Upper lobe of right lung (tissue), 1 donor: ENCODE results near the gene MPPED1. TPM values are rescaled to one million over a fixed set of nuclear protein-coding genes. Genes with fewer than 3 reads are reported as not detected.

Experiments
- ATAC-seq: fragments of 200-7000 bp; cut with Tn5 transposase; one replicate; pipeline ENCODE4 v1.9.1; 2020; ENCODE audit warnings: mild to moderate bottlenecking, moderate library complexity
- DNase-seq: peaks from one replicate; pipeline ENCODE4 v3.0.0-alpha.2; 2020
- H3K27ac ChIP-seq: fragments of 200-600 bp; one replicate; pipeline ENCODE4 v1.8.0; 2022
- H3K27me3 ChIP-seq: fragments of 200-600 bp; one replicate; pipeline ENCODE4 v1.8.0; 2022; ENCODE audit warnings: mild to moderate bottlenecking
- H3K36me3 ChIP-seq: fragments of 200-600 bp; one replicate; pipeline ENCODE4 v1.8.0; 2022
- H3K4me1 ChIP-seq: fragments of 200-600 bp; one replicate; pipeline ENCODE4 v1.8.0; 2022
- H3K4me3 ChIP-seq: fragments of 200-600 bp; one replicate; pipeline ENCODE4 v1.8.0; 2022; ENCODE audit warnings: mild to moderate bottlenecking
- H3K9me3 ChIP-seq: fragments of 200-600 bp; one replicate; pipeline ENCODE4 v1.8.0; 2022
- intact Hi-C: fragments of 100-400 bp; cut with DNase I; formaldehyde crosslinking; loops from one replicate; pipeline ENCODE4 v1.11.0; 2022
- total RNA-seq: library from RNA; stranded (reverse); fragmentation: NEBNext Ultra II Directional; extraction: Animal tissue kit (Norgen Biotek cat#: 25700); gene quantifications from one replicate; pipeline ENCODE4 v1.2.1, GENCODE V29; 2021
- TF ChIP-seq, protein P1 (sequence below): fragments of 200-600 bp; IDR thresholded peaks from one replicate; pipeline ENCODE4 v1.8.0; 2022; ENCODE audit warnings: antibody characterized with exemption
- donor health status: DM: no; HTN: yes; CAD: no; lungs with severe emphysema.

Gene MPPED1
- total RNA-seq, 1 donor from 2014 or later: not detected

DNA sequence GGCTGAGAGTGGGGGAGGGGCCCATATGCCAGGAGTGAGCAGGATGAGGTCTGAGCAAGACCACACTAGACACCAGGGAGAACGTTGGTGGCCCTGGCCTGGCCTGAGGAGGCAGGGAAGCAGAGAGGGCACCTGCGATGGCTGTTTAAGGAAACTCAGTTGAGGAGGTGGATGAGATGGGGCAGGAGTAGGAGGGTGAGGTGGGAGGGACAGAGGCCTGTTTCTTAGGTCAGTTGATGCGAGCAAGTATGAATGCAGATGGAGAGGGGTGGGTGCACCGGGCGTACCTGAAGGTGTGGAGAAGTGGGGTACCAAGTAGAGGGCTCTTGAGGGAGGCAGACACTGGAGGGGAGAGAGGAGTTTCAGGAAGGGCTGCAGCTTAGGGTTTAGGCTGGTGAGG lies 10.6 kb upstream of the MPPED1 start:
- Histone ChIP-seq H3K27ac (no peak overlapping the region), H3K4me1 (no peaks in the 10 kb centered on the region), H3K36me3 (no peaks in the 10 kb centered on the region), H3K9me3 (no peaks in the 10 kb centered on the region), H3K27me3 (peaks cover 23% of the 10 kb centered on the region), H3K4me3 (no peak overlapping the region)
- TF ChIP-seq, protein P1, sequence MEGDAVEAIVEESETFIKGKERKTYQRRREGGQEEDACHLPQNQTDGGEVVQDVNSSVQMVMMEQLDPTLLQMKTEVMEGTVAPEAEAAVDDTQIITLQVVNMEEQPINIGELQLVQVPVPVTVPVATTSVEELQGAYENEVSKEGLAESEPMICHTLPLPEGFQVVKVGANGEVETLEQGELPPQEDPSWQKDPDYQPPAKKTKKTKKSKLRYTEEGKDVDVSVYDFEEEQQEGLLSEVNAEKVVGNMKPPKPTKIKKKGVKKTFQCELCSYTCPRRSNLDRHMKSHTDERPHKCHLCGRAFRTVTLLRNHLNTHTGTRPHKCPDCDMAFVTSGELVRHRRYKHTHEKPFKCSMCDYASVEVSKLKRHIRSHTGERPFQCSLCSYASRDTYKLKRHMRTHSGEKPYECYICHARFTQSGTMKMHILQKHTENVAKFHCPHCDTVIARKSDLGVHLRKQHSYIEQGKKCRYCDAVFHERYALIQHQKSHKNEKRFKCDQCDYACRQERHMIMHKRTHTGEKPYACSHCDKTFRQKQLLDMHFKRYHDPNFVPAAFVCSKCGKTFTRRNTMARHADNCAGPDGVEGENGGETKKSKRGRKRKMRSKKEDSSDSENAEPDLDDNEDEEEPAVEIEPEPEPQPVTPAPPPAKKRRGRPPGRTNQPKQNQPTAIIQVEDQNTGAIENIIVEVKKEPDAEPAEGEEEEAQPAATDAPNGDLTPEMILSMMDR: no peak
- ATAC-seq (no peak), DNase-seq (no peak)
- intact Hi-C loops: no loop called here

GRCh38 chr22:43401661-43402060 lies 10.2 kb upstream of the MPPED1 start:
- Histone ChIP-seq H3K27me3 (peaks cover 23% of the 10 kb centered on the region), H3K27ac (no peak overlapping the region), H3K4me3 (no peak overlapping the region), H3K4me1 (no peaks in the 10 kb centered on the region), H3K9me3 (no peaks in the 10 kb centered on the region), H3K36me3 (no peaks in the 10 kb centered on the region)
- DNase-seq: no peak
- intact Hi-C loops: no loop called here
- TF ChIP-seq, protein P1: no peak
- no peak for ATAC-seq

DNA sequence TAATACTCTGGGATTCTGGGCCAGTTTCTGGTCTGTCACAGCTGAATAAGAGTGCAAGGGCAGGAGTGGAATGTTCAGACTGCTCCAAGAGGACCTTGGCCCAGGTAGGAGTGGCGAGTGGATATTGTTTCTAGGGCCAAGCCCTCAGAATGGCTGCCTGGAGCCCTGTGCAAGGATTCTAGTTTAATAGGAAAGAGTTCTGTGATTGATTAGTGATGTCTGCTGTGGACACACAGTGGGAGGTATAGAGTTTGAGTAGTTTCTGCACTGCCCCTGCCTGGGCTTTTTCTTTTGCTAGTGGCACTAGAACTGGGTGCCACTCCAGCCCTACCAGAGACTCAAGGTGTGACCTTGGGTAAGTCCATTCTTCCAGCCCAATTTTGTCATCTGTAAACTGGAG lies 9.7 kb upstream of the MPPED1 start:
- Histone ChIP-seq H3K27me3 (peaks cover 19% of the 10 kb centered on the region), H3K36me3 (no peaks in the 10 kb centered on the region), H3K4me1 (no peaks in the 10 kb centered on the region), H3K27ac (no peak overlapping the region), H3K4me3 (no peak overlapping the region), H3K9me3 (no peaks in the 10 kb centered on the region)
- TF ChIP-seq, protein P1: no peak
- DNase-seq (no peak), ATAC-seq (no peak)
- intact Hi-C loops: no loop called here

DNA sequence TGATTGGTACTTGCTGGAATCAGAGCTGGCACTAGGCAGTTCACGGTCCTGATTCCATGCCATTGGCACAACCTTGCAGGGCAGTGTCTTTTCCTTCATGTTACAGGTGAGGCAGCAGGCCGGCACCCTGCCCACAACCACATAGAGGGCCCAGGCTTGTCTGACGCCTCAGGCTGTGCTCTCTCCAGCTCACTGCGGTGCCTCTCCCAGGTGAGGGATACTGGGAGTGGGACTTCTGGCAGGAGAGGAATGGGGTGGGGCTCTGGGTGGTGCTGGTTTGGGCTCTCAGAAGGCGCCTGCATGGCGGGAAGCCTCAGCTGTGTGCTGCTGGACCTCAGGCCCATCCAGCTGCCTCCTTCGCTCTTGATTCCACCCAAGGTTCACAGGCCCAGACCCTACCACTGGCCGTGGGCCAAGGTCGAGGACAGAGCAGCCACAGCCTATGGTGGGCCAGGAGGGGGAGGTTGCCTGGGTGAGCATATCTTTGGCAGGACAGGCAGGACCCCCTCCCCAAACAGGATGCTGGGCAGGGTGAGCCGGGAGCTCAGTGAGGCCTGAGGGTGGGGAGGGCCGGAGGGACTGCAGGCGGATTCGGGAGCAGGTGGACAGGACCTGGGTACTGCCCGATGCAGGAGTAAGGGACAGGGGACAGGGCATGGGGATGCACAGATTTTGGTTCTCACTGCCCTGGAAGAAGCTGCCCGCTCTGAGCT lies 7.0 kb upstream of the MPPED1 start:
- no peaks in the 10 kb centered on the region for H3K4me1 ChIP-seq
- ATAC-seq: no peak
- intact Hi-C loops: no loop called here
- no peak for DNase-seq
- H3K27ac ChIP-seq: no peak overlapping the region
- no peaks in the 10 kb centered on the region for H3K36me3 ChIP-seq
- H3K4me3 ChIP-seq: no peak overlapping the region
- TF ChIP-seq, protein P1: no peak
- no peaks in the 10 kb centered on the region for H3K9me3 ChIP-seq
- peaks cover 12% of the 10 kb centered on the region for H3K27me3 ChIP-seq

DNA sequence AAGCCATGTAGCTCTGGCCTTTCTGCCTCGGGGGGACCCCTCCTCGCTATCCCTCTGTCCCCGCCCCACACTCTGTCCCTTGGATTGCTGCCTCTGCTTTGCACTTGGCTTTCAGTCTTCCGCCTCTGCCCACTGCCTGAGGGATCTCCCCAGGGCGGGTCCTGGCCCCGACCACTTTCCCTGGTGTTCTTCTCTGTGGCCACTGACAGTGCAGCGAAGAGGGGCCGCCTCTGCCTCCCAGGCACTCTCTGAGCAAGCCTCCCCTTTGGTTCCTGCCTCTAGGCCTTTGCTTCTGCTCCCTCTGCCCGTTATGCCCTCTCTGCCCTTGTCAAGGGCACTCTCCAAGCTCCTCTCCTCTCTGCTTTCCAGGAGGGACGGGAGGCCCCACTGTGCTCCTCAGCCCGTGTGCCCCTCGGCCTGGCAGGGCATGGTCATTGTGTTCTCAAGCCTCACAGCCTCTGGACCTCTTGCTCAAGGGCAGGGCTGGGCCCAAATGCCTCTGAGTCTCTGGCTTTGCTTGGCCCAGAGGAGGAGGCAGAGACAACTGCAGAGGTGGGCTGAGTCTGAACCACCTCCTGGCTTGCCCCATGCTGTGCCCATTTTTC lies 5.5 kb upstream of the MPPED1 start:
- no peak for DNase-seq

More for the DNA sequence above, 5.5 kb upstream of the MPPED1 start:
- Histone ChIP-seq H3K27ac (no peak overlapping the region), H3K9me3 (no peaks in the 10 kb centered on the region), H3K4me3 (no peak overlapping the region), H3K4me1 (no peaks in the 10 kb centered on the region), H3K27me3 (peaks cover 19% of the 10 kb centered on the region), H3K36me3 (no peaks in the 10 kb centered on the region)
- ATAC-seq: no peak
- TF ChIP-seq, protein P1: no peak
- intact Hi-C loops: no loop called here
